ENCODE measurements around the gene TMEM132D.

TMEM132D gene

DNA sequence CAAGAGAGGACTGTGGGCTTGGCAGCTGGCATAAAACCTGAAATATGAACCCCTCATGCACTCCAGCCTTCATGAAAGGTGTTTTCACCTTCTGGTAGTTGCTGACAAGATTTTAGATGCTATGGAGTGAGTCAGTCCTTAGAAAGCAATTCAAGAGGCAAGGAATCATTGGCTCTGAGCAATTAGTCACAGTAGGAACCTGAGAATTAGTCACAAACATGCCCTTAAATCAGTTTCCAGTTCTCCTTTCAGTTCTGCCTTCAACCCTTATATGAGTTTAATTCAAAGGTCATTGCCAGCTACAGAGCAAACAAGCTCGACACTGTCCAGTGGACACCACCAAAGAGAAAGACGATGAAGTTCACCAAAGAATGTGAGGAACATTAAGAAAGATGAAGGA, 578.3 kb downstream of the TMEM132D start:
- DNase-seq = no peak

DNA sequence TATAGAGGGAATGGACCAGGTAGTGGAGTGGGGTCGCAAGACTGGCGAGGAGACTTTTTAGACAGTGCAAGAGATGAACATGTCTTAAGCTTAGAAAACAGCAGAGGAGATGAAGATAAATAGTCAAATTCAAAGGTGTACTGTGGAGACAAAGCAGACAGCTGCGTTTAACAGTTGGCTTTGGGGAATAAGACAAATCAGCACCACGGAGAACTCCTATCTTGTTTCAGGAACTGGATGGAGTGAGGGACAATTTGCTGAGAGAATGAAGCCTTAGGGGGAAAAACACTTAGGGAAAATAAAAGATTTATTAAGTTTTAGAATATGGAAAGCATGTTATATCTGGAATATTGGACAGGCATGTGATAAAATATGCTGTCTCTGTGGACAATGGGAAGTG, 591.8 kb downstream of the TMEM132D start:
- no peak for DNase-seq

DNA sequence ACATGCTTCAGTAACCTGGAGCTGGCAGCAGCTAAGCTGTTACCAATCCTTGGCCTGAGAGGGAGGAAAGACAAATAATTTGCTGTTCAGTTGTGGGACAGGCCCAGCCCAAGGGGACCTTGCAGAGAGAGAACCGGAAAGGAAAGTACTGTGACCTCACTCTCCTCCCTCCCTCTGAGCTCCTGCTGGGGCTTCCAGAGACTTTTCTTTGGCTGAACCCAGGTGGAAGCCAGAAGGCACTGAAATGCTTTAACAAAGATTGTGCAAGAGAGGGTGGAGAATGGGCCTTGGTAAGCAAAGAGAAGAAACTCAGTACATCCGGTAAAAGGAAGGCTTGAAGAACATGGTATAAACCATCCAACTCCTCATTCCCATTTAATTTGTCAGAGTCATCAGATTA, 593.5 kb downstream of the TMEM132D start:
- DNase-seq = no peak

DNA sequence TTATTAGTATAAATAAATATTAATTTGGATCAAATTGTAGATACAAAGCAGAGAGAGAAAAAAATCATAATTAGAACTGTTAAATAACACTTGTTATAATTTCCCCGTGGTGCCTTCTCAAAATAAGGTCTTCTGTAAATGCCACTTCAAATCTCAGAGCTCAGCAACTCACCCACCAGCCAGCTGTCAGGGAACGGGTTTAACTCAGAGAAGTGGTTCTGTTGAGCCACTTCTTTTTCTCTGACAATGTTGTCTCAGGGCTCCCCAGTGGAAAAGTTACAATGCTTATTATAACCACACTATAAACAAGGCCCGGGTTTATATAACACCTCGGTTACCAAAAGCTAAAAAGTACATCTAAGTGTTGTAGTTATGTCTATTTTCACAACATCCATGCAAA, 598.0 kb downstream of the TMEM132D start:
- DNase-seq = no peak

DNA sequence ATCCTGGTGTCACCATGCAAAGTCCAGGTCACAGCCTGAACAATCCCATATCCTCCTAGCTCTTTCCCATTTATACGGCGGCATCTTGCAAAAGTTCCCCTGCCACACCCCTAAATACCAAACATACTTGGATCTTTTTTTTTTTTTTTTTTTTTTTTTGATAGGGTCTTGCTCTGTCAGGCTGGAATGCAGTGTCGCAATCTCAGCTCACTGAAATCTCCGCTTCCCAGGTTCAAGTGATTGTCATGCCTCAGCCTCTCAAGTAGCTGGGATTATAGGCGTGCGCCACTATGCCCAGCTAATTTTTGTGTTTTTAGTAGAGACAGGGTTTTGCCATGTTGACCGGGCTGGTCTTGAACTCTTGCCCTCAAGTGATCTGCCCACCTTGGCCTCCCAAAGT, 599.3 kb downstream of the TMEM132D start:
- no peak for DNase-seq

DNA sequence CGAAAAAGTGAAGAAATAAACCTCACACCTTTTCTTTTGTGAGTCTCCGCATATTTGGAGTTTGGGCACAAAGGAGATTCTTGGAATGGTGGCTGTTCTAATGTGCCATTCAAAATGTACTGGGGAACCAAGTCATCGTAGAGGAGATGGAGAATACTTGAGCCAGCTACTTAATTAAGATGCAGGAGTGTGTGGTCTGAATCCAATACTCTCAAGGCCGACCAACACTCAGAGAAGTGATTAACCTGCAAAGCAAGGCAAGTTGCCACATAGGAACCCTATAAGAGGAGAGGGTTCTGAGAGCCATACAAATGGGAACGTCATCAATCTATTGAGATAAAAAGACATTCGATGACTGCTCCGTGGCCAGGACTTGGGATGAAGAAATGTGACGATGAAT, 603.8 kb downstream of the TMEM132D start:
- no peak for DNase-seq

DNA sequence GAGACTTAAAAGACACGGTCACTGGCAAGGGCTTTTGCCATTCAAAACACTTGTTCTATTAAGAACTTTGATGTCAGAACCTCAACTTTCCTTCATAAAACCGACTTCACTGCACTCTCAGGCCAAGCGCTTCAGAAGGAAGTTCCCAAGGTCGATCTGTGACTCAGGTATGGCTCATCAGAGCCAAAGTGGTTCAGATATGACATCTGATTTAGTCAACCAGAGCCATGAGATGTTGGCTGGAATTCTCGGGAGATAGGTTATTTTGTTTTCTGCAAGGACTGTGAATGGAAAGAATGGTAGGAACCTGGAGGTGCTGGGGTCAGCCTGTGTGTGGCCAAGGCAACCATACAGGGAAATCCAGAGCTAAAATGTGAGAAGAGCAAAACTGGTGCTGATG, 604.9 kb downstream of the TMEM132D start:
- no peak for DNase-seq

DNA sequence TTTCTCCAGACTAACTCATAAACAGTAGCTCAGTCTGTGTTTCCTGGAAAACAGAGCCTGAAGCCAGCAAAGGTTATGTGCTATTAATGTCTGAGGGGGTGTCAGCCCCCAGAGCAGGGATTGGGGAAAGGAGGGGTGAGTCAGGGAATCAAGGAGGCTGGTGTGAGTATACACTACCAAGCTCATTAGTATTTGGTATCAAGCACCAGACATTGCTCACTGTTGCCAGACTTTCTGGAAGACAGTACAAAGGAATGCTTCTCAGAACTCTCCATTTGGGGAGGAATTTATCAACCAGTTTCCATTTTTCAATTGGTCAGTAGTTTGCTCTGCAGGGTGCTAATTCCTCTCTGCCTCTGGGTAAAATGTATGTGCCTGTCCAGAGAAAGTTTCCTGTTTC, 607.2 kb downstream of the TMEM132D start:
- no peak for DNase-seq

DNA sequence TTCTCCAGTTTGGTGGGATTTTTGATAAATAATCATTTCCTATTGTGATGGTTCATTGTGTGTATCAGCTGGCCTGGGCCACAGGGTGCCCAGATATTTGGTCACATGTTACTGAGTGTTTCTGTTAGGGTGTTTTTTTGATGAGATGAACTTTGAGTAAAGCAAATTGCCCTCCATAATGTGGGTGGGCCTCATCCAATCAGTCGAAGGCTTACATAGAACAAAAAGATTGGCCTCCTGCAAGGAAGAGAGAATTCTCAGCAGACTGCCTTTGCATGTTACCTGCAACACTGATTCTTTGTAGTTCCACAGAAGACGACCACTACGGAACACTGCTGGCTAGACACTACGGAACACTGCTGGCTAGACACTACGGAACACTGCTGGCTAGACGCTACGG, 609.0 kb downstream of the TMEM132D start:
- no peak for DNase-seq

DNA sequence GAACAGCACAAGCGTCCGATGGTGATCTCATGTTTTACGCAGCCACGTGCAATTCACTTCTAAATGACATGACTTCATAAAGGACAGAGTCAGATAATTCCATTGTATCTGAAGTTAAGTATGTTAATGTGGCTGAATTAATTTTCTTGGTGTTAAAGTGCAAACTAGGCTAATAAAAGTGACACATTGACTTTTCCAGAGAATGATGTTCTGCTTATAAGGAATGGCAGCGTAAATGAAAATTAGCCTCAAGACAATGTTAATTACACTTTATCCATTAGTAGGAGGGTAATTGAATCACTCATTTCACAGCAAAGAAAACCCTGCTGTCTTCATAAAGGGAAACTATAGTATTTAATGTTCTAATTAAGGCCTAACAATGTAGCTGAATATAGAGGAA, 624.1 kb downstream of the TMEM132D start:
- DNase-seq = no peak

DNA sequence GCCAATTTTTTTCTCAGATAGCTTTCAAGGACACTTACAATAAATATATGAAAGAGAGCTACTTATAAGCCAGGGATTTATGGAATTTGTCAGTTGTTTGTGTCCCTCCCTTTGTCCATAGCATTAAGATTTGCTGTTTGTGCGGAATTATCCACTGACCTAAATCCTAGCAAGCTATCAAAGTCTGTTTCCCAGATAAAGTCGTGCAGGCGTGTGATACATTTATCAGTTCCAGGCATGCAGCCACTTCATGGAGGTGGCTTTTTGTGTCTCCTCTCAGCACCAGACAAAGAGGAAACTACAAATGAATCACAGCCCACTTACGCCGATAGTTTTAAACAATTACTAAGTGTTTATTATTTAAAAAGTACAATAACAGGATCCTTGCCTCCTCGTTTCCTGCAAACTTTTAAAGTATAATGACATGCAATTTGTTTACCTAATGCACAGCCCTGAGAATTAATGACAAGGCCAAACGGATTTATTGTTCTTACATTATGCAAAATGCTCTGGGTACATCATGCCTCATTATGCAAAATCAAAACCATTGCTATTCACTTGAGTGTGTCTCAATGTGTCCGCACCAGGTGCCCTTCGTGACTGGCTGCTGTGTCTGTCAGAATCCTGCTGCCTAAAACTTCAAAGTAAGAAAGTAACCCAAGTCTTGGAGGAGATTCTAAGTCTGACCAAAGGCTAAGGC, 627.3 kb downstream of the TMEM132D start:
- no peak for DNase-seq

DNA sequence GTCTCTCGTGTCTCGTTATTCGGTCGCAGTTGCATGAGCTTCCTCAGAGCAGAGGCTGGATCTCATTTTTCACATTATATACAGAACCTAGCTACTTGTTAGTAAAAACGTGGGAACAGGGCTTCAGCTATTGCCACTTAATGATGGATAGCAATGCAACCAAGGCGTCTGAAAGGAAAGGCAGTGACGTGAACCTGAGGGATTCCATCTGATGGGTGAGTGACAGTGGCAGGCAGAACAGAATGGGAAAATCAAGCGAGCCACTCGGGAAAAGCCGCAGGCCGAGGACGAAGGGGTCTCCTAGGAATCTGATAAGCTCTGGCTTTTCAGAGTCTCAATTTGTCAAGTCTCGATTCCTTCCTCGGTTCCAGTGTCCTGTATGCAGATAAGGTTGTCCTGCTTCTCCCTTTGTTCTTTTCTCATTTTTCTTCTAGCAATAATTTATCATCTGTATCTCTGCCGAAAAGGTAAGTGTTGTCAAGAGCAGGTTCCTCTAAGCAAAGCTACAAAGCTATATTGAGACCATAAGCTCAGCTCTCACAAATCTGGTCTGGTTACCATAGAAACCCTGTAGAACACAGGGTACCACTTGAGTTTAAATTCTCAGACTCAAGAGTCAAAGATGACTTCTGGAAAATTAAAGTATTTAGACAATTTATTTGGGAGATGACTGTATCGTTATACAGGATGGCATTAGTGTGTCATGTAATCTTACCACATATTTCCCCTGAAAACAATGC, 633.9 kb downstream of the TMEM132D start:
- no peak for DNase-seq

DNA sequence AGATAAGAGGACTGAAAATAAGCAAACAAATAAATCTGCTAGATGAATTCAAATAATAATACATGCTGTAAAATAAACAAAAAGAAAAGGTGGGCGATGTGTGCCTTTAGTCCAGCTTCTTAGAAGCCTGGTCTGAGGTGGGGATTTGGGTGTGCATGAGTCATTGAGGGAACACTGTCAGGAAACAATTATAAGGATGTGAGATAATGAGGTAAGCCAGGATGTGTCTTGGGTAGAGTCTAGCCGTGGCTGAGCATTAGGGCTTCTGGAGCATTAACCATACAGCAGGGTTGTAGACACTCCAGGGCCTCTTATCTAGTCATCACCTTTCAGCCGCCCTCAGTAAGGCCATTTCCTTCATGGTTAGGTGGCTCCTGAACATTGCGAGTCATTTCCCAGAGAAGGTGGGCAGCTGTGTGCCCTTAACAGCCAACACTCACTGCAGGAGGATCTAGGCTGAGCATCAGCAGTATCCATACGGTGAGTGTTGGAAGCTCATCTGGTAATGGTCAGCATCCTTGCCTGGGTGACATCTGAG, 645.0 kb downstream of the TMEM132D start:
- DNase-seq = no peak

DNA sequence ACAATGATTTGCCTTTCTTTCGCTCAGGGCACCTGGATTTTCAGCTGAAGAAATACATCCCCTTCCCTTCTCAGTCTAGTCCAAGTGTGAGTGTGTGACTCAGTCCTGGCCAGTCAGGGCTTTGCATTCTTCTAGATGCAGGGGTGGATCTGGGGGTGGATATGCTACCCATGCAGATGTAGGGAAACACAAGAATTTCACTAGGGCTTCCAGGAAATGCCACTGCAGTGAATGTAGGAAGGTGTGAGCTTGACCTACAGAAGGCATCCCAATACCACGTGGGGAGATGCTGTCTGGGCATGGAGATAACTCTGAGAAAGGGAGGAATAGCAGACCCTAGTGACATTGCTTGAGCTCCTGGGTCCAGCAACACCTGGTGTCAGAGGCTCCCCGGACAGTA, 646.3 kb downstream of the TMEM132D start:
- no peak for DNase-seq

DNA sequence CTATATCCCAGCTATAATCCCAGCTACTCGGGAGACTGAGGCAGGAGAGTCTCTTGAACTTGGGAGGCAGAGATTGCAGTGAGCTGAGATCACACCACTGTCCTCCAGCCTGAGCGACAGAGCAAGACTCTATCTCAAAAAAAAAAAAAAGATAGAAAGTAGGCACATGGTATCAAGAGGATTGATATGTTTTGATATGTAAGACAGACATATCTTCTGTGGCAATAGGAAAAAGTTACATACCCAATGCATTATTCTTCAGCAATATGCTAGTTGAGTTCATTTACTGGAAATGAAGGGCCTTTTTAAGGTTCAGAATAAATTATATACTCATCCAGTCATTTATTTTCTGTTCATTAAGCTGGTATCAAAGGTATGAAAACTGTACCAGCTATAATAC, 657.2 kb downstream of the TMEM132D start:
- no peak for DNase-seq

DNA sequence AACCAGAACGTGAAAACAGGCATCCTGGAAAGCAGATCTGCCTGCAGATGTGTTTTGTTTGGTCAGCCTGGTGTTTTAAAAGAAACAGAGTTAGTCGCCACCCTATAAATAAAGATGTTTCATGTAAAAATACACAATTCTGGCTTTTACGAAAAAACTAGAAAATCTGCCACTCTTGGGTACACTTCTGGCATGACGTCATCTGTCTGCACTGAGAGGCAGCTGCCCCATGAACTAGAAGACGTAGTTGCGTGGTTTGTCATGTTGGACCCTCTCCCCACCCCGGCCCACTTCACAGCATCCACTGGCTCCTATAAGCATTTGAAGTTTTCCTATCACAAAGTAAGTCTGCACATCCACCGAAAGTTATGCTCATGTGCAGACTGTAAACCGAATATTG, 658.1 kb downstream of the TMEM132D start:
- DNase-seq = no peak

DNA sequence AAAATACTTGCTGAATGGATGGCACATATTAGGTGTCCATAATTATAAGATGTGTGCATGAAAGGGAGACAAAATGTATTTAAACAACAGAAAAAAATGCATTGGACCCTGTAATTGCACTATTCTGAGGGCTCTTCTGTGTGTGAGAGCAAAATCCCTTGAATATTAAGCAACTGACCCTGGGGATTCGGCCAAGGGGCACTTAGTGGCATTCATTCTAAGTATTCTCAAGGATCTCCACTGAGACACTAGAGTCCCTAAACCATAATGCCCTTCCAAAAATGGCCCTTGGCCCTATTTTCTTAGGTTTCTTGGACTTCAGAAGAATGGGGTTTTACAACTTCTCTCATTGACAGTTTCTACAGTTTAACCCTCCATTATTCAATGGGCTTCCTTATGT, 662.0 kb downstream of the TMEM132D start:
- DNase-seq = no peak

DNA sequence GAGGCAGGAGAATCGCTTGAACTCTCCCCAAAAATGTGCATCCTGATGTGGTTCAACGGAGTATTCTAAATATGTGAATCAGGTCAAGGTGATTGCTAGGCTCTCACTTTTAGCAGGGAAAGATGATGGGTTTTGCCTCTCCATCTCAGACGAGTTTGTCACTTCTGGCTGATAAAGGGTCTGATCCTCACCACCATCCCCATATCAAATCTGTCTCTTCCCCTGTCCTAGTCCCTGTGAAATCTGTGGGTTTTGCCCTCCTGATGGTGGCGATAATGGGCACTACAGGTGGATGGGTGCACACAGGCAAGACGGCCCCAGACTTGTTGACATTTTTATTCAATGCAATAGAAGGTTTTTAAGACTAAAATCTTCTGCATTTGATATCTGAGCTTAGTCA, 665.9 kb downstream of the TMEM132D start:
- DNase-seq = no peak

DNA sequence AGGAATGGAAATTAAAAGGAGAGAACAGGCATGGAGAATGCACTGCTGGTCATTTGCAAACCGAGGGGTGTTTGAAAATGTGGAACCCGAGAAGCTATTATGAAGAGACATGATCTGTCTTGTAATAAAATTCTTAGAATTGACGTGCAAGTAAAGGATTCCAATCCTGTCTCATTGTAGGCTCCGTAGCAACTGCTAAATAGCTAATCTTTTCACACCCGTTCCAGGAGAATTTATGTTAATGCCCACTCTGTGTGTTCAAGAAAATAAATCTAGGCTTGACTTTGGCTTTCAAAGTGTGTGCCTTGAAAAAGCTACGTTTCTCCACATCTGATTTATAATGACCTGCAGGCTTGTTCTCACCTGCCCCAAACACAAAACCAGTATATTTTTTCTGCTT, 669.6 kb downstream of the TMEM132D start:
- no peak for DNase-seq

DNA sequence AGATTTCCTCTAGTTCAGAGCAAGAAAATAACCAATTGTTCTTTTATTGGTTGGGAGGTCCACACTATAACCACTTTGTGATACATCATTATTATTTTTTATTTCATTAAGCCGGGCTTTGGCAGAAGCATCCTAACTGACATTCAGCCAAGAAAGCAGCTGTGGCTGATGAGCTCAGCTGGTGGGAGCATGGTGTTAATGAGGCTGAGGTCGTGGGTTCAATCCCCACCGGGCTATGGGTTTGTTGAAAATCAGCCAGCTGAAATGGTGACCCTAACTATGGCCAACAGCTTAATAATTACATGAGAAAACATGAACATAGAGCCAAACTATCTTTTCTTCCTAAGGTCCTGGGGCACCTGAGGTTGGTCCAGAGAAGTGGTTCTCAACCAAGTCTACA, 672.3 kb downstream of the TMEM132D start:
- no peak for DNase-seq

DNA sequence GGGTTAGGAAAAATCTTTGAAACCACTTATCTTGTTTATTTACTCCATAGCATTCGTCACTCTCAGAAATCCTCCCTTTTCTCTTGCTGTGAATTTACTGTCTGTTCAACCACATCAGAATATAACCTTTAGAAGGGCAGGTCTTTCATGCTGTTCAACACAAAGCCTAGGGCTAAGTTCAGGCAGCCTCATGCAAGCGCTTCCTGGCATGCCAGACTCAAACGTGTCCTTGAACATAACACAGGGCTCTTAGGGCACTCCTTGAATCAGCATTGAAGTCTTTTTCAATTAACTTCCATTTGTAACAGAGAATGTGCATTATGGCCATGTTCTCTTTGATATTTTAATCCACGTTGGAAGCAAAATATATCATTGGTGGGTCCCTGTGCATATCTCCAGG, 672.8 kb downstream of the TMEM132D start:
- DNase-seq = no peak

DNA sequence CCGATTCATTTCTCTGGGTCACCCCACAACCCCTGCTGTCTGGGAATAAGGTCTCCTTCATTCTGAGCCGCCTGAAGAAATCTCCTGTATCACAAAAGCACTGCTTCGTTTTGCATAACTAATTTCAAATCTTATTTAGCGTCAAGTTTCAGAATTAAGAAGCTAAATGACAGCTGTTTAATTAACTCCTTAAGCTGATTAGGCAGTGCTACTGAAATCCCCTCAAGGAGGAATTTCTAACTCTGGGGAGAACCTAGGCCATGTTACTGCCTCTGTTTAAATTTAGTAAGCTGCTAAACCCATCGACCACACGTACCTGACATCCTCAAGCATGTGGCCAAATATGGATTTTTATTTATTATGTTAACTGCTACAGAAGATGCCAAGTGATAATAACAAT, 677.0 kb downstream of the TMEM132D start:
- DNase-seq = no peak

DNA sequence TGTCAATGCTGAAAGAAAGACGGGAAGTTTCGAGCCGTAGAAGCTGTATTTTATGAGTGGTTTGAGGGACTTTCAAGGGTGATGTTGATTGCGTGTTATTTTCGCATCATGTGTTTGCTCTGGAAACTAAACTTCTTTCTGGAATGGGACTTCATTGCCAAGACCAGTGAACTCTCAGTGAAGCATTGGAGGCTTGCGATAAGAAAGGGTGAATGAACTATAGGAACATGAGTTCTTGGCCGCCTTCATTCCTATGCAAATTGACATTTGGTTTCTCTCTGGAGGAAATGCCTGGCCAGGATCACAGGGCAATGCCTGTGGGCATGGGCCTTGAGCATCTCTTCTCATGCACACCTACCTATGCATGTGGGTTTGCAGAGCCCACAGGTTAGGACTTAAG, 677.8 kb downstream of the TMEM132D start:
- DNase-seq = no peak

DNA sequence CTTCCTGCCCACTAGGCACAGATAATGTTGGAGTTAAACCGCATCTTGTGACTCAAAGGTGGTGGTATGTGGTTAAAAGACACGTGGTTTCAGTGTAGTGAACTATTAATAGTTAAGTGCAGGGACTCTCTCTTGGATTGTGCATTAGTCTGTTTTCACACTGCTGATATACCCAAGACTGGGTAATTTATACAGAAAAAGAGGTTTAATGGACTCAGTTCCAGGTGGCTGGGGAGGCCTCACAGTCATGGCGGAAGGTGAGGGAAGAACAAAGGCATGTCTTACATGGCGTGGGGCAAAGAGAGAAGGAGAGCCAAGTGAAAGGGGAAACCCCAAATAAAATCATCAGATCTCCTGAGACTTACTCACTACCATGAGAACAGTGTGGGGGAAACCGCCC, 688.3 kb downstream of the TMEM132D start:
- DNase-seq = no peak

DNA sequence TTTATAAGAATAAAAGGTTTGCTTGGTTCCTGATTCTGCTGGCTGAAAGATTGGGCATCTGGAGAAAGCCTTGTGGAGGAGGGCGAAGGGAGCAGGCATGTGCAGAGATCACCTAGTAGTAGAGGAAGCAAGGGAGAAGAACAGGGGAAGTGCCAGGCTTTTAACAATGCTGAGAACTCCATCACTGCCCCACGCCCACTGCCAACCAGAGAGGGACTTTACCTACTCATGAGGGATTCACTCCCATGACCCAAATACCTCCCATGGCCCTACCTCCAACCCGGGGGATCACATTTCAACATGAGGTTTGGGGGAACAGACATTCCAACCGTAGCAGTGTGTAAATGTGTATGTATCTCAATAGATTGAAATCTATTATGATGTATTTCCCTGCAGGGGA, 690.3 kb downstream of the TMEM132D start:
- DNase-seq = no peak
